Measurements from ENCODE around the gene CTCFL.

Gene CTCFL

GRCh38 chr20:57524511-57525176 is at the start of gene CTCFL:
Gene CTCFL (minus strand): TSS chr20:57525140. CDS start chr20:57524205, 935 bp downstream.
- DNase-seq: no peak

- DNase-seq: no peak
Observed at GRCh38 chr20:57573894-57574293, 49.0 kb upstream of the CTCFL start.

- DNase-seq: no peak
Observed at GRCh38 chr20:57573242-57573641, 48.3 kb upstream of the CTCFL start.

- no peak for DNase-seq
Observed at GRCh38 chr20:57571782-57572416, 47.0 kb upstream of the CTCFL start.

- no peak for DNase-seq
Observed at GRCh38 chr20:57570920-57571319, 46.0 kb upstream of the CTCFL start.

- DNase-seq: no peak
Observed at GRCh38 chr20:57570145-57570850, 45.4 kb upstream of the CTCFL start.

- DNase-seq: no peak
Observed at GRCh38 chr20:57568960-57569359, 44.0 kb upstream of the CTCFL start.

GRCh38 chr20:57568088-57568896 is 43.4 kb upstream of the CTCFL start:
- DNase-seq: no peak

GRCh38 chr20:57567471-57568079 is 42.6 kb upstream of the CTCFL start:
- no peak for DNase-seq

- no peak for DNase-seq
Observed at GRCh38 chr20:57566803-57567459, 42.0 kb upstream of the CTCFL start.

GRCh38 chr20:57566399-57566798 is 41.5 kb upstream of the CTCFL start:
- no peak for DNase-seq

GRCh38 chr20:57564951-57565642 is 40.2 kb upstream of the CTCFL start:
- DNase-seq: no peak

- no peak for DNase-seq
Observed at GRCh38 chr20:57564180-57564802, 39.4 kb upstream of the CTCFL start.

- no peak for DNase-seq
Observed at GRCh38 chr20:57563522-57563921, 38.6 kb upstream of the CTCFL start.

- no peak for DNase-seq
Observed at GRCh38 chr20:57562541-57563465, 37.9 kb upstream of the CTCFL start.

GRCh38 chr20:57561356-57562279 is 36.7 kb upstream of the CTCFL start:
- no peak for DNase-seq

- no peak for DNase-seq
Observed at GRCh38 chr20:57560554-57561355, 35.8 kb upstream of the CTCFL start, which contains the start of gene PCK1. Gene PCK1 (plus strand): TSS chr20:57561110. CDS start chr20:57561412, 302 bp downstream.

Measured in activated naive CD4-positive, alpha-beta T cell treated with Interleukin-2 at 50 U/mL for 16 hours (primary cell).